NCI-H69 (cell line): ENCODE data around the gene PCDHA9.
"Not testable (repeated sequence)": the region's sequence is repeated elsewhere in the genome, so short reads cannot be mapped to it uniquely, and the experiment has no call there.

ENCODE experiments used
- DNase-seq: peaks from one replicate; lab custom pipeline; 2025; lab: John Stamatoyannopoulos, UW

Gene PCDHA9, protein sequence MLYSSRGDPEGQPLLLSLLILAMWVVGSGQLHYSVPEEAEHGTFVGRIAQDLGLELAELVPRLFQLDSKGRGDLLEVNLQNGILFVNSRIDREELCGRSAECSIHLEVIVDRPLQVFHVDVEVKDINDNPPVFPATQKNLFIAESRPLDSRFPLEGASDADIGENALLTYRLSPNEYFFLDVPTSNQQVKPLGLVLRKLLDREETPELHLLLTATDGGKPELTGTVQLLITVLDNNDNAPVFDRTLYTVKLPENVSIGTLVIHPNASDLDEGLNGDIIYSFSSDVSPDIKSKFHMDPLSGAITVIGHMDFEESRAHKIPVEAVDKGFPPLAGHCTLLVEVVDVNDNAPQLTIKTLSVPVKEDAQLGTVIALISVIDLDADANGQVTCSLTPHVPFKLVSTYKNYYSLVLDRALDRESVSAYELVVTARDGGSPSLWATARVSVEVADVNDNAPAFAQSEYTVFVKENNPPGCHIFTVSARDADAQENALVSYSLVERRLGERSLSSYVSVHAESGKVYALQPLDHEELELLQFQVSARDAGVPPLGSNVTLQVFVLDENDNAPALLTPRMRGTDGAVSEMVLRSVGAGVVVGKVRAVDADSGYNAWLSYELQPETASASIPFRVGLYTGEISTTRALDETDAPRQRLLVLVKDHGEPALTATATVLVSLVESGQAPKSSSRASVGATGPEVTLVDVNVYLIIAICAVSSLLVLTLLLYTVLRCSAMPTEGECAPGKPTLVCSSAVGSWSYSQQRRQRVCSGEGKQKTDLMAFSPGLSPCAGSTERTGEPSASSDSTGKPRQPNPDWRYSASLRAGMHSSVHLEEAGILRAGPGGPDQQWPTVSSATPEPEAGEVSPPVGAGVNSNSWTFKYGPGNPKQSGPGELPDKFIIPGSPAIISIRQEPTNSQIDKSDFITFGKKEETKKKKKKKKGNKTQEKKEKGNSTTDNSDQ

DNA sequence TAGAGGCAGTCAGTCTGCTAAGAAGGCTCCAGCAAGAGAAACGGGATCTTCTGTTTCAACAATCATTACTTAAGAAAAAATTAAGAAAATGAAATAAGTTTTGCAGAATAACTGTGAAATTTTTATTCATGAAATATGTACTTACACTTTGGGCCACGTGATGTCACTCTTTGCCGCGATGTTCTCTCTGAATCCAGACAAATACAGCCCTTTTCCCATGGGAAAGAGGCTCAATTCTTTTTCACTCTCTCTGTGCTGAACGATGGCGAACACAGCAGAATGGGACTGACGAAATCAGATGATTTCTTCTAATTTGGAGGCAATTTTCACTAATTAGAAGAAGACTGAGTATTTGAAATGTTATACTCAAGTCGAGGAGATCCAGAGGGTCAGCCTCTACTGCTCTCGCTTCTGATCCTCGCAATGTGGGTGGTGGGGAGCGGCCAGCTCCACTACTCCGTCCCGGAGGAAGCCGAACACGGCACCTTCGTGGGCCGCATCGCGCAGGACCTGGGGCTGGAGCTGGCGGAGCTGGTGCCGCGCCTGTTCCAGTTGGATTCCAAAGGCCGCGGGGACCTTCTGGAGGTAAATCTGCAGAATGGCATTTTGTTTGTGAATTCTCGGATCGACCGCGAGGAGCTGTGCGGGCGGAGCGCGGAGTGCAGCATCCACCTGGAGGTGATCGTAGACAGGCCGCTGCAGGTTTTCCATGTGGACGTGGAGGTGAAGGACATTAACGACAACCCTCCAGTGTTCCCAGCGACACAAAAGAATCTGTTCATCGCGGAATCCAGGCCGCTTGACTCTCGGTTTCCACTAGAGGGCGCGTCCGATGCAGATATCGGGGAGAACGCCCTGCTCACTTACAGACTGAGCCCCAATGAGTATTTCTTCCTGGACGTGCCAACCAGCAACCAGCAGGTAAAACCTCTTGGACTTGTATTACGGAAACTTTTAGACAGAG, at the start of gene PCDHA9:
Gene PCDHA9 (plus strand): TSS at position 244 of the 964 bp plus-strand sequence. CDS start 114 bp downstream, at position 358.
- DNase-seq, result not testable (repeated sequence)

DNA sequence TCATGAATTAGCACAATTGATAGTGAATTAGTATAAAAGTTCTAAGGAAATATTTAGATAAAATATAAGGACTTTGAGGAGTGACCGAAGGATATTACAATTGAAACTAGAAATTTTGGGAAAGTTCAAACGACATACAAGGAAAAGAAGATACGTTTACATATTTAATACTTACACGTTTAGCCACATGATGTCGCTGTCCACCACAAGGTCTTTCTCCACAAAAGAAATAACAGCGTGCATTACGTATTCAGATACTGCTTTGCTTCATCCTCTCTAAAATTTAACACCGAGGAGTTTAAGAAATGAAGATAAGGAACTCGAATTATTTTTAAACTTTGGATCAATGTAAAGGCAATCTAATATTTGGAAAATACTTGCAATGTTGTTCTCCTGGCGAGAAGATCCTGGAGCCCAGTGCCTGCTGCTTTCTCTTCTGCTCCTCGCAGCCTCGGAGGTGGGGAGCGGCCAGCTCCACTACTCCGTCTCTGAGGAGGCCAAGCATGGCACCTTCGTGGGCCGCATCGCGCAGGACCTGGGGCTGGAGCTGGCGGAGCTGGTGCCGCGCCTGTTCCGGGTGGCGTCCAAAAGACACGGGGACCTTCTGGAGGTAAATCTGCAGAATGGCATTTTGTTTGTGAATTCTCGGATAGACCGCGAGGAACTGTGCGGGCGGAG, 47.2 kb upstream of the PCDHA9 start, which contains the start of gene PCDHA3:
Gene PCDHA3 (plus strand): TSS at position 242 of the 678 bp plus-strand sequence.
- peak; percentile 6 for DNase-seq

DNA sequence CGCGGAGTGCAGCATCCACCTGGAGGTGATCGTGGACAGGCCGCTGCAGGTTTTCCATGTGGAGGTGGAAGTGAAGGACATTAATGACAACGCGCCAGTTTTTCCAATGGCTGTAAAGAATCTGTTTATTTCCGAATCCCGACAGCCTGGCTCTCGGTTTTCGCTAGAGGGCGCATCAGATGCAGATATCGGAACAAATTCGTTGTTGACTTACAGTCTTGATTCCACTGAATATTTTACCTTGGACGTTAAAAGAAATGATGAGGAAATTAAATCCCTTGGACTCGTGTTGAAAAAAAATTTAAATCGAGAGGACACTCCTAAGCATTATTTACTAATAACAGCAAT, 46.7 kb upstream of the PCDHA9 start:
- no peak for DNase-seq

DNA sequence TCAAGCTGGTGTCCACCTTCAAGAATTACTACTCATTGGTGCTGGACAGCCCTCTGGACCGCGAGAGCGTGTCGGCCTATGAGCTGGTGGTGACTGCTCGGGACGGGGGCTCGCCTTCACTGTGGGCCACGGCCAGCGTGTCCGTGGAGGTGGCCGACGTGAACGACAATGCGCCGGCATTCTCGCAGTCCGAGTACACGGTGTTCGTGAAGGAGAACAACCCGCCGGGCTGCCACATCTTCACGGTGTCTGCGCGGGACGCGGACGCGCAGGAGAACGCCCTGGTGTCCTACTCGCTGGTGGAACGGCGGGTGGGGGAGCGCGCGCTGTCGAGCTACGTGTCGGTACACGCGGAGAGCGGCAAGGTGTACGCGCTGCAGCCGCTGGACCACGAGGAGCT, 45.8 kb upstream of the PCDHA9 start:
- DNase-seq, result not testable (repeated sequence)

DNA sequence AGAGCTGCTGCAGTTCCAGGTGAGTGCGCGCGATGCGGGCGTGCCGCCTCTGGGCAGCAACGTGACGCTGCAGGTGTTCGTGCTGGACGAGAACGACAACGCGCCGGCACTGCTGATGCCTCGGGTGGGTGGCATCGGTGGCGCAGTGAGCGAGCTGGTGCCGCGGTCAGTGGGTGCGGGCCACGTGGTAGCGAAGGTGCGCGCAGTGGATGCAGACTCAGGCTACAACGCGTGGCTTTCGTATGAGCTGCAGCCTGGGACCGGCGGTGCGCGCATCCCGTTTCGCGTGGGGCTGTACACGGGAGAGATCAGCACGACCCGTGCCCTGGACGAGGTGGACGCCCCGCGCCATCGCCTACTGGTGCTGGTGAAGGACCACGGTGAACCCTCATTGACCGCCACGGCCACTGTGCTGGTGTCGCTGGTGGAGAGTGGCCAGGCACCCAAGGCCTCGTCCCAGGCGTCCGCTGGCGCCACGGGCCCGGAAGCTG, 45.4 kb upstream of the PCDHA9 start:
- no peak for DNase-seq

DNA sequence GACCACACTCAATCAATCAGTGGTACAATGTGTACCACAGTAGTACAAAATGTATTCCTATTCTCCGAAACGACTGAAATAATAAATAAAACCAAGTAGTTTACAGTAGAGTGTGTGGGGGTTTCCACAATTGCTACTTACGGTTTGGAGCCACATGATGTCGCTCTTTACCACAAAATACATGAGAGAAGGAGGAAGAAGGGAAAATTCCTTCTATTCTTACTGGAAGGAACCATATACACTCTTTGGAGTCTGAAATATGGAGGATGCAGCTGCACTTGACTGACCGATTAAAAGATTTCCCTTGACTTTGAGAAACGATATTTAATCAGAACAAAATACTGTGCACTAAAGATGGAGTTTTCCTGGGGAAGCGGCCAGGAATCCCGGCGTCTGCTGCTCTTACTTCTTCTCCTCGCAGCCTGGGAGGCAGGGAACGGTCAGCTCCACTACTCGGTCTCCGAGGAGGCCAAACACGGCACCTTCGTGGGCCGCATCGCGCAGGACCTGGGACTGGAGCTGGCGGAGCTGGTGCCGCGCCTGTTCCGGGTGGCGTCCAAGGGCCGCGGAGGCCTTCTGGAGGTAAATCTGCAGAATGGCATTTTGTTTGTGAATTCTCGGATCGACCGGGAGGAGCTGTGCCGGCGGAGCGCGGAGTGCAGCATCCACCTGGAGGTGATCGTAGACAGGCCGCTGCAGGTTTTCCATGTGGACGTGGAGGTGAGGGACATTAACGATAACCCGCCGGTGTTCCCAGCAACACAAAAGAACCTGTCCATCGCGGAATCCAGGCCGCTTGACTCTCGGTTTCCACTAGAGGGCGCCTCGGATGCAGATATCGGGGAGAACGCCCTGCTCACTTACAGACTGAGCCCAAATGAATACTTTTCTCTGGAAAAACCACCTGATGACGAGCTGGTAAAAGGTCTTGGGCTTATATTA, 41.1 kb upstream of the PCDHA9 start, which contains the start of gene PCDHA4:
Gene PCDHA4 (plus strand): TSS at position 235 of the 942 bp plus-strand sequence.
- peak; percentile 80 for DNase-seq

DNA sequence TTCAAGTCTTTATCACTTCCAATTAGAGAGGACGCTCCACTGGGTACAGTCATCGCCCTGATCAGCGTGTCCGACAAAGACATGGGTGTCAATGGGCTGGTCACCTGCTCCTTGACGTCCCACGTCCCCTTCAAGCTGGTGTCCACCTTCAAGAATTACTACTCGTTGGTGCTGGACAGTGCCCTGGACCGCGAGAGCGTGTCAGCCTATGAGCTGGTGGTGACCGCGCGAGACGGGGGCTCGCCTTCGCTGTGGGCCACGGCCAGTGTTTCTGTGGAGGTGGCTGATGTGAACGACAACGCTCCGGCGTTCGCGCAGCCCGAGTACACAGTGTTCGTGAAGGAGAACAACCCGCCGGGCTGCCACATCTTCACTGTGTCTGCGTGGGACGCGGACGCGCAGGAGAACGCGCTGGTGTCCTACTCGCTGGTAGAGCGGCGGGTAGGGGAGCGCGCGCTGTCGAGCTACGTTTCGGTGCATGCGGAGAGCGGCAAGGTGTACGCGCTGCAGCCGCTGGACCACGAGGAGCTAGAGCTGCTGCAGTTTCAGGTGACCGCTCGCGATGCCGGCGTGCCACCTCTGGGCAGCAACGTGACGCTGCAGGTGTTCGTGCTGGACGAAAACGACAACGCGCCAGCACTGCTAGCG, 39.8 kb upstream of the PCDHA9 start:
- not testable (repeated sequence) for DNase-seq

DNA sequence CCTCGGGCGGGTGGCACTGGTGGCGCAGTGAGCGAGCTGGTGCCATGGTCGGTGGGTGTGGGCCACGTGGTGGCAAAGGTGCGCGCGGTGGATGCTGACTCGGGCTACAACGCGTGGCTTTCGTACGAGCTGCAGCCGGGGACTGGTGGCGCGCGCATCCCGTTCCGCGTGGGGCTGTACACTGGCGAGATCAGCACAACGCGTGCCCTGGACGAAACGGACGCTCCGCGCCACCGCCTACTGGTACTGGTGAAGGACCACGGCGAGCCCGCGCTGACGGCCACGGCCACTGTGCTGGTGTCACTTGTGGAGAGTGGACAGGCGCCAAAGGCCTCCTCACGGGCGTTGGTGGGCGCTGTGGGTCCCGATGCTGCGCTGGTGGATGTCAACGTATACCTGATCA, 39.3 kb upstream of the PCDHA9 start:
- DNase-seq, result no peak

DNA sequence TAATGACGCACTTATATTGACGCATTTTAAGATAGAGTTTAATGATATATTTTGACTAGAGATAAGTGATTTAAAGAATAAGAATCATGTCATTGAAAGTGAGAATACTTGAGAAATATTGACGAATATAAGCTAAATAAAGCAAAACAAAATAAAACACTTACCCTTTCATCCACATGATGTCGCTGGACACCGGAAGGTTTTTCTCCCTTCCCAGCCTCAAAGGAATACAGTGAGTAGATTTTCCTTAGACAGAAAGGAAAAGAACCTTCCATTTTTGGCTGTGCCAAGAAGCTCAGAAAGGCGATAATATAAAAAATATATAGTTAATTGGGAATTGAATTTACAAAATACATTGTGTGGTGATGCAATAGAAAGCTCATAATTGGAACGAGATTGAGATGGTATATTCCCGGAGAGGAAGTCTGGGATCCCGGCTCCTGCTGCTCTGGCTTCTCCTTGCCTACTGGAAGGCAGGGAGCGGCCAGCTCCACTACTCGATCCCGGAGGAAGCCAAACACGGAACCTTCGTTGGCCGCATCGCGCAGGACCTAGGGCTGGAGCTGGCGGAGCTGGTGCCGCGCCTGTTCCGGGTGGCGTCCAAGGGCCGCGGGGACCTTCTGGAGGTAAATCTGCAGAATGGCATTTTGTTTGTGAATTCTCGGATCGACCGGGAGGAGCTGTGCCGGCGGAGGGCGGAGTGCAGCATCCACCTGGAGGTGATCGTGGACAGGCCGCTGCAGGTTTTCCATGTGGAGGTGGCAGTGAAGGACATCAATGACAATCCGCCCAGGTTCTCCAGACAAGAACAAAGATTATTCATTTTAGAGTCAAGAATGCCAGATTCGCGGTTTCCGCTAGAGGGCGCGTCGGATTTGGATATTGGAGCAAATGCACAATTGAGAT, 26.6 kb upstream of the PCDHA9 start, which contains the start of gene PCDHA5:
Gene PCDHA5 (plus strand): TSS at position 239 of the 906 bp plus-strand sequence.
- DNase-seq, result no peak

DNA sequence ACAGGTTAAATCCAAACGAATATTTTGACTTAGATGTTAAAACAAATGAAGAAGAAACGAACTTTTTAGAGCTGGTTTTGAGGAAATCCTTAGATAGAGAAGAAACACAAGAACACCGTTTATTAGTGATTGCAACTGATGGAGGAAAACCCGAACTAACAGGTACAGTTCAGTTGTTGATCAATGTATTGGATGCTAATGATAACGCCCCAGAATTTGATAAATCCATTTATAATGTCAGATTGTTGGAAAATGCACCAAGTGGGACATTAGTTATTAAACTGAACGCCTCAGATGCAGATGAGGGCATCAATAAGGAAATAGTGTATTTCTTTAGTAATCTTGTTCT, 25.9 kb upstream of the PCDHA9 start:
- no peak for DNase-seq

DNA sequence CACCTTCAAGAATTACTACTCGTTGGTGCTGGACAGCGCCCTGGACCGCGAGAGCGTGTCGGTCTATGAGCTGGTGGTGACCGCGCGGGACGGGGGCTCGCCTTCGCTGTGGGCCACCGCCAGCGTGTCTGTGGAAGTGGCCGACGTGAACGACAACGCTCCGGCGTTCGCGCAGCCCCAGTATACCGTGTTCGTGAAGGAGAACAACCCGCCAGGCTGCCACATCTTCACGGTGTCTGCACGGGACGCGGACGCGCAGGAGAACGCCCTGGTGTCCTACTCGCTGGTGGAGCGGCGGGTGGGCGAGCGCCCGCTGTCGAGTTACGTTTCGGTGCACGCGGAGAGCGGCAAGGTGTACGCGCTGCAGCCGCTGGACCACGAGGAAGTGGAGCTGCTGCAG, 25.2 kb upstream of the PCDHA9 start:
- not testable (repeated sequence) for DNase-seq

DNA sequence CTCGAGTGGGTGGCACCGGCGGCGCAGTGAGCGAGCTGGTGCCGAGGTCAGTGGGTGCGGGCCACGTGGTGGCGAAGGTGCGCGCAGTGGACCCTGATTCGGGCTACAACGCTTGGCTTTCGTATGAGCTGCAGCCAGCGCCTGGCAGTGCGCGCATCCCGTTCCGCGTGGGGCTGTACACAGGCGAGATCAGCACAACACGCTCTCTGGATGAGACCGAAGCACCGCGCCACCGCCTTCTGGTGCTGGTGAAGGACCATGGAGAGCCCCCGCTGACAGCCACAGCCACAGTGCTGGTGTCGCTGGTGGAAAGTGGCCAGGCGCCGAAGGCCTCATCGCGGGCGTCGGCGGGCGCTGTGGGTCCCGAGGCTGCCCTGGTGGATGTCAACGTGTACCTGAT, 24.7 kb upstream of the PCDHA9 start:
- no peak for DNase-seq

DNA sequence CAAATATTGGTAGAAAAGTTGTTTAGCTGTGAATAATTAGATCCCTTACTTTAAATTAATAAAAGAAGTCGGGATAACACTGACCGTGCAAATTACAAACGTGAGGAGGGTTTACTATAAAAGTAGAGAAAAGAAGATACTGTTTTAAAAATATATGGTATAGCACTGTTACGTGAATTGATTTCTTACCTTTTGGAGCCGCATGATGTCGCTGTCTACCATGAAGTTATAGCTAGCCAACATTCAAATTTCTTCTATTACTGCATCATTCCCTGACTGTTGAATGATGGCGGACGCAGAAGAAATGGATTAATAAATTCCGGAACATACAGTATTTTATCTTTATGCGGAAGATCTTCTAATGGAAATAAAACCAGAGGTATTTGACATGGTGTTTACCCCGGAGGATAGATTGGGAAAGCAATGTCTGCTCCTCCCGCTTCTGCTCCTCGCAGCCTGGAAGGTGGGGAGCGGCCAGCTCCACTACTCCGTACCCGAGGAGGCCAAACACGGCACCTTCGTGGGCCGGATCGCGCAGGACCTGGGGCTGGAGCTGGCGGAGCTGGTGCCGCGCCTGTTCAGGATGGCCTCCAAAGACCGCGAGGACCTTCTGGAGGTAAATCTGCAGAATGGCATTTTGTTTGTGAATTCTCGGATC, 20.3 kb upstream of the PCDHA9 start, which contains the start of gene PCDHA6:
Gene PCDHA6 (plus strand): TSS at position 257 of the 658 bp plus-strand sequence. CDS start 132 bp downstream, at position 389.
- peak; percentile 71 for DNase-seq

DNA sequence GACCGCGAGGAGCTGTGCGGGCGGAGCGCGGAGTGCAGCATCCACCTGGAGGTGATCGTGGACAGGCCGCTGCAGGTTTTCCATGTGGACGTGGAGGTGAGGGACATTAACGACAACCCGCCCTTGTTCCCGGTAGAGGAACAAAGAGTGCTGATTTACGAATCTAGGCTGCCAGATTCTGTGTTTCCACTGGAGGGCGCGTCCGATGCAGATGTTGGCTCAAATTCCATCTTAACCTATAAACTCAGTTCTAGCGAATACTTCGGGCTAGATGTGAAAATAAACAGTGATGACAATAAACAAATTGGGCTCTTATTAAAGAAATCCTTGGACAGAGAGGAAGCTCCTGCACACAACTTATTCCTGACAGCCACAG, 19.8 kb upstream of the PCDHA9 start:
- peak; percentile 75 for DNase-seq

DNA sequence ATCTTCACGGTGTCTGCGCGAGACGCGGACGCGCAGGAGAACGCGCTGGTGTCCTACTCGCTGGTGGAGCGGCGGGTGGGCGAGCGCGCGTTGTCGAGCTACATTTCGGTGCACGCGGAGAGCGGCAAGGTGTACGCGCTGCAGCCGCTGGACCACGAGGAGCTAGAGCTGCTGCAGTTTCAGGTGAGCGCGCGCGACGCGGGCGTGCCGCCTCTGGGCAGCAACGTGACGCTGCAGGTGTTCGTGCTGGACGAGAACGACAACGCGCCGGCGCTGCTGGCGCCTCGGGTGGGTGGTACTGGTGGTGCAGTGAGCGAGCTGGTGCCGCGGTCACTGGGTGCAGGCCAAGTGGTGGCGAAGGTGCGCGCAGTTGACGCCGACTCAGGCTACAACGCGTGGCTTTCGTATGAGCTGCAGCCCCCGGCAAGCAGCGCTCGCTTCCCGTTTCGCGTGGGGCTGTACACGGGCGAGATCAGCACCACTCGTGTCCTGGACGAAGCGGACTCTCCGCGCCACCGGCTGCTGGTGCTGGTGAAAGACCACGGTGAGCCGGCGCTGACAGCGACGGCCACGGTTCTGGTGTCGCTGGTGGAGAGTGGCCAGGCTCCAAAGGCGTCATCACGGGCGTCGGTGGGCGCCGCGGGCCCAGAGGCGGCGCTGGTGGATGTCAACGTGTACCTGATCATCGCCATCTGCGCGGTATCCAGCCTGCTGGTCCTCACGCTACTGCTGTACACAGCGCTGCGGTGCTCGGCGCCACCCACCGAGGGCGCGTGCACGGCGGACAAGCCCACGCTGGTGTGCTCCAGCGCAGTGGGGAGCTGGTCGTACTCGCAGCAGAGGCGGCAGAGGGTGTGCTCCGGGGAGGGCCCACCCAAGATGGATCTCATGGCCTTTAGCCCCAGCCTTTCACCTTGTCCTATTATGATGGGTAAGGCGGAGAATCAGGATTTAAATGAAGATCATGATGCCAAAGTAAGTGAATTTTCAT, 18.4 kb upstream of the PCDHA9 start:
- not testable (repeated sequence) for DNase-seq

DNA sequence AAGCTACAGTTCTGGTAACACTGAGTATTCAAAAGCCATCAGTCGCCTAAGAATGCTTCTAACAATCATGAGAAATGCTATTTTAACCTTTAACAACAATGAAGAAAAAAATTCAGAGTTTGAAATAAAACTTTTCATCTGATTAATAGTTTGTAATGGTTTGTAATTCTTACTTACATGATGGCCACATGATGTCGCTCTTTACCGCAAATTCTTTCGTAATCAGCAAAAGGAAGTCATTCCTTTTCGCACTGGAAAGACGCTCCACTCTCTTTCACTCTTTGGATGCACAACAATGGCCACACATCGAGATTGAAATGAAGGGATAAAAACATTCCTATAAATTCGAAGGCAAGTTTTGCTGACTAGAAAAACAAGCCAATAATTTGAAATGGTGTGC, 14.2 kb upstream of the PCDHA9 start, which contains the start of gene PCDHA7:
Gene PCDHA7 (plus strand): TSS at position 277 of the 400 bp plus-strand sequence. CDS start 115 bp downstream, at position 392.
- DNase-seq, result no peak
